ENCODE data around the gene CEMIP.

The CEMIP gene

DNA sequence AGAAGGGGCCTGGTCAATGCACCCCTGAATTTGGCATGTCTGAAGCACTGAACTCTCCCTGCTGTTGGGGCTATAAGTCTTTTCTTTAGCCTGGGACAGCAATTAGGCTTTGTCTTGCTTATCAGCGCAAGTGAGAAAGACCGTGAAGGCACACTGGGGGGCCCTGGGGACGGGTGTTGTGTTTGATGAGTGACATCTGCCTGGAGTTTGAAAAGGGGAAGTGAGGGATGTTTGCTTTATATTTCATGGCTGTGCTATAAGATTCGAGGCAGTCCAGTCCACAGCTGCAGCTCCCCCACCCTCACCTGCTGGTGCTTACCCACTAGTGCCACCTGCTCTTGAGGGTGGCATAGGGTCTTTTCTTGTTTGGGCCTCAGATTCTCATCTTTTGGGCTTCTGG lies 44.8 kb downstream of the CEMIP start:
- no peak for DNase-seq (ENCODE audit: low read depth)

DNA sequence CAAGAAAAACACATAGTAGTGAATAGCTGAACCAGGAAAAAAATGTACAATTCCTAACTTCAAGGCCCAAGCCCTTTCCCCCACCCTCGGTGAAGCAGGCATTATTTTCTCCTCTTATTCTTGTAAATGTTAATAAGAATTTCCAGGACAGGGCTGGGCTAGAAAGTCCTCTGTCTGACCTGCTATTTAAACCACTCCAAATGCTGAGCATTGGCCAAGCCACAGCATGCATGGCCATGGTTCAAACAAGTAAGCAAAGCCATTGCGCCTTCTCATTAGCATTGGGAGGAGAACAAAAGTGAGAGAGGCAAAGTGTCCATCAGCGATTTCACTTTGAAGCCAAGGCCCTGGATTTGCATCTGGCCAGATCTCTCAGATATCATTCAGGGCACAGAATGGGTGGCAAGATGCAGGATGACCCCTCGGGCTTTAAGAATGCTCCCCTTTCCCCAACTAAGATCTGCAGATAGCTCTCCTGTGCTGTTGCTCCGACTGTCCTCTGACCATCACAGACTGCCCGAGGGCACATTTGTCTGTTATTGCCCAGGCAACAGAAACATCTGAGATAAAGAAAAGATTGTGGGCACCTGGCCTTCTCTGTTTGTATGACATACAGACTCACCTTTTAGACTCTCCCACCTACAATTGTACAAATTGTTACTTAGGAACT lies 46.3 kb downstream of the CEMIP start:
- no peak for DNase-seq (ENCODE audit: low read depth)

DNA sequence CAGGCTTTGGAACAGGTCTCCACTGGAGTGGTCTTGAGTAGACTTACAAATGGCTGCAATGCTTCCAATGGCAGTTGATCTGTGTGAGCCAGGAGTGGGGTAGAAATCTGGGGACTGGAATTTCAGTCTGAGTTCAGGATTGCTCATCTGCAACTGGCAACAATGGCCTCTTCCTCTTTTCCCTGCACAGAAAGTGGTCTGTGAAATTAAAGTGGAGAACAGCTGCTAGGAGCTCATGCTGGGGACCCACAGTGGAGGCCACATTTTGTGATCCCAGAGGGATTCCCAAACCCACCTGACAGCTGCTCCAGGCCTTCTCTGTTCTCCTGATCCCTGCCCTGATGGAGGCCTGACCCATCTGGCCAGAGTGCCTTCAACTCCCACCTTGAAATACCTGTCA lies 49.6 kb downstream of the CEMIP start:
- DNase-seq (ENCODE audit: low read depth) = no peak

DNA sequence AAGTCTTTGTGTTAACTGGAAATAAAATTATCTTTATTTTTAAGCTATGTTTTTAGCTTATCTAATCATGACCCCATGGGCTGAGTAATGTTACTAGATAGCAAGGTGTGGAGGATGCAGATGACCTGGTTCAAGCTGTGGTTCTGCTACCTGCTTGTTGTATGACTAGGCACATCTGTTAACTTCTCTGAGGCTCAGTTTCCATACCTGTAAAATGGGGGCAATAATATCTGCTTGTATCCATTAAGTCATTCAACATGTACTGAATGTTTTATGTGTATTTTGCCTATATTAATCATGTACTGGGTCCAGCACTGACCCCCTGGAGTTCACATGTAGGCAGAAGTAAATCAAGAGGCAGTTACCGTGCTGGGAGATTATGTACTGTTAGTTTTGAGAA lies 51.5 kb downstream of the CEMIP start:
- no peak for DNase-seq (ENCODE audit: low read depth)

DNA sequence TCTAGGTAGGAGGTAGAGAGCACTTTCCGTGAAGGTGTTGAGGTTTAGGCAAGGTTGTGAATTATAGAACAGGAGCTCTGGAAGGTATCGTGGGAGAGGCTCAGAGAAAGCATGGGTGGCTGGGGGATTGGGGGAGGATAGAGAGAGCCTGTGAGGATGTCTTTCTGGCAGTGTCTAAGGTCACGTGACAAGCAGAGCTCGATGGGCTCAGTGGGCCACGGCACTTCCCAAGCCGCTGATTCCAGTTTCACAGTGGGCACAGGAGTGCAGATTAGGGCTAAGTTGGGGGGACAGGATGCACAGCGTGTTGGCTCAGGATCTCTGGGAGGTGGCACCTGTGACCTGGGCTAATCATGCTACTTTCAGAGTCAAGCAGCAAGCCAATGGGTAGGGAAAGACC lies 52.0 kb downstream of the CEMIP start:
- DNase-seq (ENCODE audit: low read depth) = no peak

DNA sequence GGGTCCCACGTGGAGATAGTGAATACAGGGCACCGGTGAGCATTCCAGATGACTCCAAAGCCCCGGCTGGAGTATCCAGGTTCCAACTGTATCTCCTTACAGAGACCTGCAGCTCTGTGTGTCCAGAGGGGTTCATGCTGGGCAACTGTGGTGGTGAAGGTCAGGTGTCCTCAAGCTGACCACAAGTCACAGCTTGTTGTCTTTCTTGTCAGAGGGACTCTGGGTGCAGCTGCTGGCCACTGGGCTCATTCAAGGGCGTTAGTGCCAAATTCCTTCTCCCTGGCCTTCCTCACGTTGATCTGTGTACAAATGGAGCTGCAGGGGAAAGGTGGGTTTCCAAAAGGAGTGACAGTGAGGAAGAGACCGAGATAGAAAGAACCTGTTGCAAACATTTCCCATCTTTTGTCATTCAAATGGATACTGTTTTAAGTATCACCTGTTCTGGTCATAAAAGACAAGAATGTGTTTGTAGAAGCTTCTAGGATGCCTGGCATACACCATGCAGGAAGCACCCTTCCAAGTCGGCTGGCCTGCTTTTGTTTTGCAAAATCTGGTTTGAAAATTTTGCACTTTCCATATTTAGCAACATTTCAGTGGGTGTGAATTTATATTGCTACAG lies 52.5 kb downstream of the CEMIP start:
- DNase-seq (ENCODE audit: low read depth) = no peak

DNA sequence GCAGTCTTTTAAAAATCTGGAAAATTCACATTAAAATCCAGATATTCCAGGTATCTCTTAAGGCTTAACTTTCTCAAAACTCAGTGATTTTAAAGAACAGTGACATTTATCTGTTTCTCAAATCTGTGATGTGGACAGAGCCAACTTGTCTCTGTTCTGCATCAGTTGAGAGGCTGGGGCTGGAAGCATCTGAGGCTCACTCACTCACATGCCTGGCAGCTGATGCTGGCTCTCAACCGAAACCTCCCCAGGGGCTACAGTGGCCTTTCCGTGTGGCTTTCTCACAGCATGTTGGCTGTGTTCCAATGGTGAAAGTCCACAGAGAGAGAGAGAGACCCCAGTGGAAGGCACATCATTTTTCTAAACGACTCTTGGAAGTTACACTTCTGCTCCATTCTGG lies 53.5 kb downstream of the CEMIP start:
- no peak for DNase-seq (ENCODE audit: low read depth)

DNA sequence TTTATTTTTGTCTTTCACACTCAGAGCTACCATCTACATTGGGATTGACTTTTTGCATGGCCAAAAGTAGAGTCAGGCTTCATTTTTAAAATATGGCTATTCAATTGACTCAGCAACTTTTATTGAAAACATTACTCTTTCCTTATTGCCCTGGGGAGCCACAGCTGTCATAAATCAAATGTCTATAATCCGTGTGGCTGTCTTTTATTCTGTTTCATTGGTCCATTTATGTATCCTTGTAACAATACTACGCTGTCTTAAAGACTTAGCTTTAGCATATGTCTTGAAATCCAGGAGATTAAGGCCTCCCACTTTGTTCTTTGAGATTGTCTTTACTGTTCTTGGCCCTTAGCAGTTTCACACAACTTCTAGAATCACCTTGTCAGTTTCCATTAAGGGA lies 55.2 kb downstream of the CEMIP start:
- no peak for DNase-seq (ENCODE audit: low read depth)

DNA sequence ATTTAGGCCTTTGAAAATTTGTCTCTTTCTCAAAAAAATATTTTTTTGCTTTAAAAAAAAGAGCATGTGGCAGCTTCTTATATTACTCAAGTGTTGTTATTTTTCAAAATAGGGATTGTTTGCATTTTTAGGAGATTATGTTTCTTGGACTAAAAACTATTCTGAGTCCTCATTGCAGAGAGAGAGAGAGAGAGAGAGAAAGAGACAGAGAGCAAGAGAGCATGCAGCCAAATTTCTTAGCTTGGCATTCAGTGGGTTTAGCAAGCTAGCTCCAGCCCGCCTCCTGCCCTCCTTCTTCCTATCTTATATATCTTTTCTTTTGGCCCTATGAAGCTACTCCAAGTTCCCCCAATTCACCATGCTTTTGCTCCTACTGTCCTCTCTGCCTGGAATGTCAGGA lies 55.7 kb downstream of the CEMIP start:
- DNase-seq (ENCODE audit: low read depth) = no peak

DNA sequence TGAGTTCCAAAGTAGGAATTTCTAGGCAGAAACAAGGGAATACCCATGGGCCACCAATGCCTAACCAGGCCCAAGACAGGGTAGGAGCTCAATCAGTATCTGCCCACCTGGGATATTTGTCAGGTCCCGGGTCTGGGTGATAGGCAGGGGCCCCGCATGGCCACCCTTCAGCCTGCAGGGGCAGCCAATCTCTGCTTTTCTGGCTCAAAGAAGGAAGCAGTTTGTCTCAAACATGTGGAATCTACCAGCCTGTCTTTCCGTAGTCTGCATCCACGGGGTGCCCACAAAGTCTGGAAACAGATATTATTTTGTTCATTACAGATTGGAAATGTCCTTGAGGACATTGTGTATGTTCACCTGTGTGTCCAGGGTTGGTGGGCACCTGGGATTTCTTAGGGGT lies 56.2 kb downstream of the CEMIP start:
- no peak for DNase-seq (ENCODE audit: low read depth)

DNA sequence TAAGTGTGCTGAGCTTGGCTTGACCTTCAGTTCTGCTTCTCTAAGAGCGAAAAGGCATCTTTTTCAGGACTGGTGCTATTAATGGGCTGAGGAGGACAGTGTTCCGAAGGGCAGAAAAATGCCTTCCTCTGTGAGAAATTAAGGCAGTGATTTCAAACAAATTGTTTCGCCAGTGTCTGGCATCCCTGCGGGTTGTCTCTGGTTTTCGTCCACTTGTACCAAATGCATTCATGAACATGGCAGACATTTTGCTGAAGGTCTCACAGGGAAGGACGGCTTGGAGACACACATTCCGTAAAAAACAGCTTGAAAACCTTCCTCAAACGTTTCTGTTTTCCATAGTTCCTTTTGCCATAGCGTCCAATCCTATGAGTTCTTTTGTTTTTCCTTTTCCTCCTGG lies 57.1 kb downstream of the CEMIP start:
- DNase-seq (ENCODE audit: low read depth) = no peak

DNA sequence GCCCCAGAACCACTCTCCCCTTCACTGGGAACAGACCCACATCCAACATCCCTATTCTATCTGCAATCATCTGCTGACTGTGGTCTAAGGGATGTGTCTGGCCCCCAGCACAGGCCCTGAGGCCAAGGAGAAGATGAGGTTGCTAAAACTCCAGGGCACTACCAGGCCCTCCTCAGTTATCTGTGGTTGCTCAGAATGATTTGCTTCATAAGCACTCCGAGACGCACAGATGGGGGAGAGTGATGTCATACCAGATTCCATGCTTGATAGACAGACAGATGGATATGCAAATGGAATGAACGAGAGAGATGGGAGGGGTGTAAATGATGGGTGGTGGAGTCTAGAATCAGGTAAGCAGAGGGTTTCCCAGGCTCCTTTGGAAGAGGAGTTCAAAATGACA lies 57.8 kb downstream of the CEMIP start:
- DNase-seq (ENCODE audit: low read depth) = no peak

DNA sequence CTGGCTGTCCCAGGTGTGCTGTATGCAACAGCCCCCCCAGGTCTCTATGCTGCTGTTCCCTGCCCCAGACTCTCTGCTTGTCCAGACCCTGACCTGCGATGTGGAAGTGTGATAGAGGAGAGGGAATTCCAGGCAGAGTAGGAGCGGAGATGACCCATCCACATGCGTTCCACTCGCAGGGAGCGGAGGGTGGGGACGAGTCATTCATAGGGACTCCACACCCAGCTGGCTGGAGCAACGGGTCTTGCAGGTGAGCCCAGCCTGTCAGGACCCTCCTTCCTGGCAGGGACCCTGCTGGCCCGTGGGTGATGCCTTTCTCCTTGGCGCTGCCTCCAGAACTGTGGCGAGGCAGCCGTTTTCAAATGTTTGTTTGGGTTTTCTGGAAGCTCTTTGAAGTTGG lies 58.8 kb downstream of the CEMIP start:
- no peak for DNase-seq (ENCODE audit: low read depth)

DNA sequence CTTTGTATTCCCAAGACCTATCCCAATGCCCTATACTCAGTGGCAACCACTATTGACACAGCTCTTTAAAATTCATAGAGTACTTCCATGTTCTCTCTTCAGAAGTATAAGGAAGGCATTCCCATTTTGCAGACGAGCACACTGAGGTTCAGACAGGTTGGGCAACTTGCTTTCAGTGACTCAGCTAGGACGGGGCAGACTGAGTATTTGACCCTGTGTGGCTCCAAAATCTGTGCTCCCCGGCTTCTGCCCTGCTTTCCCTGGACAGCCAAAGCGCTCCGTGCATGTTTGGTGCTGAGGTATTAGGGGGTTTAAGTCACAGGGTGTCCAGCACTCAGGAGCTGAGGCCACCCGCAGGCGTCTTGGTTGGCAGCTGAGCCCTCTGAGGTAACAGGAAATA lies 59.5 kb downstream of the CEMIP start:
- no peak for DNase-seq (ENCODE audit: low read depth)

DNA sequence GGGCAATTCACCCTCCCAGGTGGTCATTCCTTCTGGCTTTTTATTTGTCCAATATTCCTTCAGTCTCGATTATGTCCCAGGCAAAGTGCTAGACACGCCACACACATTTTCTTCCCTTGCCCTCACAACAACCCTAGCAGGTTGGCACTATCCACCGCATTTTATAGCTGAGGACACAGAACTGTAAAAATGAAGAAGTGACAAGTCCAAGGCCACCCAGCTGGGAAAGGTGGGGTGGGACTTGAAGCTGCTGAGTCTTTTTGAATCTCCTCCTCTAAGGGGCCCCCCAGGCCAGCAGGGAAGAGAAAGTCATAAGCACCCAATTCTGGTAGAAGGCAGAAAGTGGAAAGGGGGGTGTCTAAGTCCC lies 60.6 kb downstream of the CEMIP start:
- no peak for DNase-seq (ENCODE audit: low read depth)

DNA sequence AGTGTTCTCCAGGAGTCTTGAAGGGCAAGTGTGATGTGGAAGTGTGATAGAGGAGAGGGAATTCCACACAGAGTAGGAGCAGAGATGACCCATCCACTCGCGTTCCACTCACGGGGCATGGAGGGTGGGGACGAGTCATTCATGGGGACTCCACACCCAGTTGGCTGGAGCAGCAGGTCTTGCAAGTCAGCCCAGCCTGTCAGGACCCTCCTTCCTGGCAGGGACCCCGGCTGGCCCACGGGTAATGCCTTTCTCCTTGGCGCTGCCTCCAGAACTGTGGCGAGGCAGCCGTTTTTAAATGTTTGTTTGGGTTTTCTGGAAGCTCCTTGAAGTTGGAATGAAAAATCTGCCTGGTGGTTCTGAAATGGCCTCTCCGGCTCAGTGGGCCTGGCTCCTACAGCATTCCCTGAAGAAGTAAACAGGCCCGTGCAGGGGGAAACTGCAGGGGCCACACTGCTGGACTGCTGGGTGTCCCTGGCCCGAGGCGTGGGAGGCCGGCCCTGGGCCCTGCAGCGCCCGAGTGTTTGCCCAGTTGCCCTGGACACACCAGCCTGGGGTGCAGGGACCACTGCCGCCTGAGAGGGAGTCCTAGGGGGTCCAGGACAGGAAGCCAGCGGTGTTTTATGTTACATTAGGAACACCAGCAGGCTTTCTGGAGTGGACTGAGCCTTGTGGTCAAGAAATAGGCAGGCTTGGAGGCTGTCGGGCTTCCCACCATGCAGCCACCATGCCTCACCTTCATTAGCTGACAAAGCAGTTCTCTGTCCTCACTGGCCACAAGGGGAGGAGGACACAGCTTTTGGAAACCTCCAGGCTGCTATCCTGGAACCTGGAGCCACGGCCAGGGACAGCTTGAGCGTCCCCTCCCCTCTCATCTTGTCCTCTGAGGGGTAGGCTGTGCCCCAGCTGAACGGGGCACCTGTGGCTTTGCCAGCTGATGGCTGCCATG lies 61.3 kb downstream of the CEMIP start:
- no peak for DNase-seq (ENCODE audit: low read depth)

DNA sequence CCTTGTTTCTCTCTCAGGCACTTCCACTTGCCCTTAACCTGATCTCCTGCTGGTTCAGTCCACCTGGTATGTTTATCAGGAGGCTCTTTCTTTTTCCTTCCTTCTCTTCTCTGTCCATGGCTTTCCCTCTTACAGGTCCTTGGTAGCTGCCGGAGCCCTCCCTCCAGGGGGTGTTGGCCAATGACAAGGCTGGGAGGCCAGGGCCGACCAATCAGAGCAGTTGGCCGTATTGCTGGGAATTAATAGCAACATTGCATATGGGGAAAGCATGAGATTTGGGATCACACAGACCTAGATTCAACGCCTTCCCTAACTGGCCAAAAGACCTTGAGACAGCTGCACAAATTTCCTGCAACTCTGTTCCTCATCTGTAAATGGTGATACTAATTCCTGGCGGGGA lies 62.4 kb downstream of the CEMIP start:
- DNase-seq (ENCODE audit: low read depth) = no peak

DNA sequence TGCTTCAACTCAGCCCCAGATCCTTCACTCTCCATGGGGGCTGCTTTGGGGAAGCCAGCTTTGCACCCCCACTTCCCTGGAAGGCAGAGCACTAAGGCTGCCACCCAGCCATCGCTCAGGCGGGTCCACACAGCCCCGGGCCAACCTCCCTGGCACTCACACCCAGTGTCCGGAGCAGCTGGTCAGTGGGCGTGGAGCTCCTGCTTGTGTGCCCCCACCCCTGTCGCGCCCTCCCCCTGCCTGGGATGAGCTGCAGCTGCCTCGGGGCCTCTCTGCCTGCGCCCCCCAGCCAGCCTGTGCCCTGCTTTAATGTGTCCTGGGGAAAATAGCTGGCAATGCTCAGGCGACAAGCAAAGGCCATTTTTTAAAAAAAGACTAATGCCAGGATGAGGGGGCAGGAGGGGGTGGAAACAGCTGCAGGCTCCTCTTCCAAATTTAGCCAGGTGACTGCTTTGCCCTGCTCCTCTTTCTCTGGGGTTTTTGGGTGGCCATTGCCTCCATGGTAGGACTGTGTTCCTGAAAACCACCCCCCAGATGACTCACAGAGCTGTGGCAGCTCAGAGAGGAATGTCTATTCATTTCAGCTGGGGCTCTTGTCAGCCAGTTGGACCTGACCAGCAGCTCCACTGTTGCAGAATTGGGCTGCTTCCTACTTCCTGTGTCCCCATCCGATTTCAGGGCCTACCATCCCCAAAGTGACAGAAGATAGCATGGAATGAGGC lies 65.0 kb downstream of the CEMIP start:
- DNase-seq (ENCODE audit: low read depth) = no peak

DNA sequence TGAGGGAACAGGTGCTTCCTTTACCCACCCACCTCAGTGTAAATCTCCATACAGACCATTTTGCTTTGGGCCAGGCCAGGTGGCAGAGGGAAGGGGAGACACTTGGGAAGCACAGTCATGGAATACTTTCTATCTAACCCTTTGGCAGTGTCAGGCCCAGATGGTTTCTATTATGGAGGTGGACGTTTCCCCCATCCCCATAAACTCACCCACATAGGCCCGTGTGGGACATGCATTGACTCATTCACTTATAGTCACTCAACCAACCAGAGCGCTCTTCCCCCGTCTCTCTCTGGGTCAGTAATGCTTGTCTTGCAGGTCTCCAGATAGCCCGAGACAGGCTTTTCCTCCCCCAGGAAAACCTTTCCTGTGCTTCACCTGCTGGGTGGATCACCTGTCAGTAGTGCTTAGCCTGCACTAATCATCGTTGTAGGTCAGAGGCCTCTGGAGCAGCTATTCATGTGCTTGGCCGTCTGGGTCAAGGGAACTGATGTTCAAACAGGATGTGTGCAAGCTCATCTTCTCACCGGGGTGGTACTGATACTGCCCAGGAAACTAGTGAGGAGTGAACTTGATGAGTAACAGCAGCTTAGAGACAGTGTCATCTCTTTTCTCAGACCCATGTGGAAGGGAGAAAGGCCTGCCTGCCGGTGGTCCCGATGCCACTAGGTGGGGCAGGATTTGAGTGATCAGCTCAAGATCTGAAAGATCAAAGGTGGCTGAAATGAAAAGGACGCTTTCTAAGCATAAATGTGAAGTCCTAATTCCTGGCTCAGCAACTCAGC lies 67.1 kb downstream of the CEMIP start:
- no peak for DNase-seq (ENCODE audit: low read depth)

DNA sequence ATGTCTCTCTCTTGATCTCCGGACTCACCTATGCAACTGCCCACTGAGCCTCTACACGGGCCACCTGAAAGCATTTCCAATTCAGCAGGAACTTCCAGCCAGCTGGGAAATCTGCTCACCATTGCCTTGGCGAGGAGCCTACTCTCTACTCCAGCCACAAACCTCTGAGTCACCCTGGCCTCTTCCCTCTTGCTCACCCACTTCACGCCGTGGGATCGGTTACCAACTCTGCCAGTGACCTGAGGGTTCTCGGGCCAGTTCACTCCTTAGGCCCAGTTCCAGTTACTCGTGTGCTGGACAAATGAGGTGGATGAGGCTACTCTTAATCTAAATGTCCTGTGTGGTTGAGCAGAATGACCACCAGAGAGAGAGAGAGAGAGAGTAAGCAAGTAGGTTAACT lies 70.1 kb downstream of the CEMIP start:
- DNase-seq (ENCODE audit: low read depth) = peak; percentile 68

DNA sequence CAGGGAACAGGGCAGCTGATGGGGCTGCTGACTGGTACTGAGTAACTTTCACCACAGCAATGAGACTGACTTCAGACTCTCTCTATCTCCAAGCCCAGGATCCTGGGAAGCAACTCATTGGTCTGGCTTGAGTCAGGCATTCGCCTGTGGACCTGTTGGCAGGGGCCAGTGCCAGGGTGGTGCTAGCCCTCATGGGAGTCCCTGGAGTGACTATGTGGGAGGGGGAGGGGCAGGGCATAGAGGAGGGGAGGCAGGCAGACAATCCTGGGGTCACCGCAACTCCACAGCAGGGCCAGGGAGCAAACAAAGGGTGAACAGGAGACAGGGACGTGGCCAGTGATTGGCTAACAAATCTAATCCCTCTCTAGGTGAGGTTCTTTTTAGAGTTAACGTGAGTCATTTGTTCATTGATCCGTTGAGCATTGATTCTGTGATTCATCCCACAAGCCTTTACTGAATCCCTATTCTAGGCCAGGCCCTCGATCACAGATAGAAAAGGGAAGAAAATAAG lies 71.8 kb downstream of the CEMIP start:
- no peak for DNase-seq (ENCODE audit: low read depth)

DNA sequence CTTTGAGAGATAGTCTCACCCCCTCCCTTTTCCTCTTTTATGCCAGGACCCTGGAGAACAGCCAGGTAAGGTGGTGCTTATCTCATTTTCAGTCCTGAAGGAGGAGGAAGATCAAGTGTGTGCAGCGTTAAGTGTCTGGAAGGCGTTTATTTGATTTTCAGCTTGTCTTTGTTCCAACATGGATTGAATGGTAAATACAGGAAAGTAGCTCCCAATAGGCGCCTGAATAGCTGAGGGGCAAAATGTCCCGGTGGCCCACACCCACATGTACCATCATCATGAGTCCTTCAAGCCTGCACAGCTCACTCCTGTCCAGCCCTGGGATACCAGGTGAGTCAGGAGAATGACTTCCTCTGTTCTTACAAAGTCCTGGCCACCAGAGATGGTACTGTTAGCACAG lies 73.5 kb downstream of the CEMIP start:
- DNase-seq (ENCODE audit: low read depth) = no peak
